Tibial artery (tissue), 4 donors: Measurements from ENCODE around the gene PRKCQ.

Experiments used
- DNase-seq, 2 donors: peaks; one replicate each; pipeline ENCODE4 v3.0.0-alpha.2; 2019
- H3K27ac ChIP-seq, 2 donors: fragments of 200-600 bp; sonication (generic) in 1 of 2; 1 replicate in 1 of 2; 2 replicates in 1 of 2; pipeline ENCODE4 v1.5.1; 2018 to 2019; ENCODE audit warnings: mild to moderate bottlenecking in 1 of 2
- H3K27me3 ChIP-seq, 2 donors: fragments of 200-600 bp; sonication (generic) in 1 of 2; one replicate each; pipeline versions ENCODE4 v1.5.1 to v1.6.0; 2016 to 2019
- H3K36me3 ChIP-seq, 3 donors: fragments of 200-600 bp; sonication (generic) in 2 of 3; one replicate each; pipeline ENCODE4 v1.5.1; 2016 to 2019; ENCODE audit warnings: mild to moderate bottlenecking in 2 of 3
- H3K4me1 ChIP-seq, 4 donors: fragments of 200-600 bp; sonication (generic) in 2 of 4; 1 replicate in 3 of 4; 2 replicates in 1 of 4; pipeline ENCODE4 v1.5.1; 2016 to 2019
- H3K4me3 ChIP-seq, 2 donors: fragments of 200-600 bp; sonication (generic) in 1 of 2; 1 replicate in 1 of 2; 2 replicates in 1 of 2; pipeline ENCODE4 v1.5.1; 2018 to 2019; ENCODE audit warnings: mild to moderate bottlenecking in 2 of 2
- H3K9me3 ChIP-seq, 3 donors: fragments of 200-600 bp; sonication (generic) in 1 of 3; one replicate each; pipeline ENCODE4 v1.5.1; 2016 to 2019
- intact Hi-C: fragments of 100-400 bp; cut with DNase I; formaldehyde crosslinking; loops from one replicate; pipeline ENCODE4 v1.15.0; 2023; ENCODE audit warnings: low total_unique reads
- TF ChIP-seq, protein P1 (sequence below), 2 experiments: fragments of 200-600 bp in 1 of 2; fragments of 450-650 bp in 1 of 2; IDR thresholded peaks; one replicate each; pipeline ENCODE4 v1.5.1; 2017 to 2019; ENCODE audit warnings: antibody characterized with exemption in 2 of 2, mild to moderate bottlenecking in 1 of 2, moderate library complexity in 1 of 2

Gene PRKCQ

DNA sequence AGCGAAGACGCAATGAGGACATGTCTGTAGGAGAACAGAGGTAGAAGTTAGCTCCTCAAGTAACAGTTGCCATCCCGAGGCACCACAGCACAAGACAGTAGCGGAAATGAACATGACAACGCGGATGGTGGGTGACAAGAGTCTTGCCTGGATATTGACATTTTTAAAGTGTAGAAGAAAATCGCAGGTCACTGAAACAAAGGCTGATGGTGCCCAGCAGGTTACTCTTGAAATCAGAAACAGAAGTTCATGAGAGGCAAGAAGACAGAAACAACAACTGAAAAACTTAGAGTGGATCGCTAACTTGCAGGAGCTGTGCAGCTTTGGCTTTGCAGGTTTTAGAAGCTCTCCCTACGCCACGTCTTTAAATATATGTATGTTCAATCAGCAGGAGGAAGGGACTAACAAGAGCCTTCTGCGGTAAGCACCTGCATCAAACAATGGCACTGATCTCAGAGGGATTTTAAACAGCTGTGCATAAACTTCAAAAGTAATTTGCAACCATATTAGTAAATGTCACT lies 1.8 kb downstream of the PRKCQ start:
- intact Hi-C loops: no loop called here
- Histone ChIP-seq H3K27ac (no peak overlapping the region), H3K27me3 (peaks cover 0 to 35% of the 10 kb centered on the region in 2 donors), H3K4me1 (peaks cover 0 to 11% (median 5%) of the 10 kb centered on the region in 4 donors), H3K4me3 (no peak overlapping the region), H3K36me3 (no peaks in the 10 kb centered on the region), H3K9me3 (no peaks in the 10 kb centered on the region)
- DNase-seq: no peak
- TF ChIP-seq, protein P1, sequence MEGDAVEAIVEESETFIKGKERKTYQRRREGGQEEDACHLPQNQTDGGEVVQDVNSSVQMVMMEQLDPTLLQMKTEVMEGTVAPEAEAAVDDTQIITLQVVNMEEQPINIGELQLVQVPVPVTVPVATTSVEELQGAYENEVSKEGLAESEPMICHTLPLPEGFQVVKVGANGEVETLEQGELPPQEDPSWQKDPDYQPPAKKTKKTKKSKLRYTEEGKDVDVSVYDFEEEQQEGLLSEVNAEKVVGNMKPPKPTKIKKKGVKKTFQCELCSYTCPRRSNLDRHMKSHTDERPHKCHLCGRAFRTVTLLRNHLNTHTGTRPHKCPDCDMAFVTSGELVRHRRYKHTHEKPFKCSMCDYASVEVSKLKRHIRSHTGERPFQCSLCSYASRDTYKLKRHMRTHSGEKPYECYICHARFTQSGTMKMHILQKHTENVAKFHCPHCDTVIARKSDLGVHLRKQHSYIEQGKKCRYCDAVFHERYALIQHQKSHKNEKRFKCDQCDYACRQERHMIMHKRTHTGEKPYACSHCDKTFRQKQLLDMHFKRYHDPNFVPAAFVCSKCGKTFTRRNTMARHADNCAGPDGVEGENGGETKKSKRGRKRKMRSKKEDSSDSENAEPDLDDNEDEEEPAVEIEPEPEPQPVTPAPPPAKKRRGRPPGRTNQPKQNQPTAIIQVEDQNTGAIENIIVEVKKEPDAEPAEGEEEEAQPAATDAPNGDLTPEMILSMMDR (IDR thresholded peaks at IDR 0.05): no peak

DNA sequence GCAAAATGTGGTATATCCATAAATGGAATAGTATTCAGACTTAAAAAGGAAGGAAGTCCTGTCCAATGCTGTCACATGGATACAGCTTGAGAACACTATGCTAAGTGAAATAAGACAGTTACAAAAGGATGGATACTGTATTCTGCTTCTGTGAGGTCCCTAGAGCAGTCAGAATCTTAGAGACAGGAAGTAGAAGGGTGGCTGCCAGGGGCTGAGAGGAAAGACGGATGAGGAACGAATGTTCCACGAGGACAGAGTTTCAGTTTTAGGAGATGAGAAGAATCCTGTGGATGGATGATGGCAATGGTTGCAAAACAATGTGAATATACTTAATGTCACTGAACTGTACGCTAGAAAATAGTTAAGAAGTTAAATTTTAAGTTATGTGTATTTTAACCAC lies 3.8 kb downstream of the PRKCQ start:
- TF ChIP-seq, protein P1 (IDR thresholded peaks at IDR 0.05): no peak
- intact Hi-C loops: no loop called here
- H3K27ac ChIP-seq: no peak overlapping the region
- peaks cover 0 to 11% (median 5%) of the 10 kb centered on the region in 4 donors for H3K4me1 ChIP-seq
- no peak overlapping the region for H3K4me3 ChIP-seq
- no peak for DNase-seq
- H3K27me3 ChIP-seq: peaks cover 0 to 35% of the 10 kb centered on the region in 2 donors
- H3K36me3 ChIP-seq: no peaks in the 10 kb centered on the region
- no peaks in the 10 kb centered on the region for H3K9me3 ChIP-seq

DNA sequence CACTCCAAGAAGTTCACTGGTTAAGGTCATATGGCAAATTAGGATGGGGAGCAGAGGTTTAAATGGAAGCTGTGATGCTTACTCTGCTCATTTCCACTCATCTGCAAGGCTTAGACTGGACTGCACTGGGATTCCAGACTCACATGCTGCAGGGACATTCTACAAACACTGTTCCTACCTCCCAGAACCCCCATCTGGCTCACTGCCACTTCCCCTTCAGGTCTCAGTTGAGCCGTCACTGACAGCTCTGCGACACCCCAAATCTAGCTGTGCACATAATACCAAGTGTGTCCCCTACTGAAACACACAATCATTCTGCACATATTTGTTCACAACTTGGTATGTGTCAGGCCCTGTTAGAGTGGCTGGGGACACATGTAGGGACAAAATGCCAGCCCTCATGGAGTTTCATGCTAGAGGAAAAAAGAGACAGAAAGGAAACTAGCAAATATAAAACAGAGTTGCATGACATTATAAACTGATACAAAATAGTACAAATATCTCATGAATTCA lies 5.4 kb downstream of the PRKCQ start:
- H3K4me1 ChIP-seq: peaks cover 0 to 2% (median under 1%) of the 10 kb centered on the region in 4 donors
- no peak for DNase-seq
- TF ChIP-seq, protein P1 (IDR thresholded peaks at IDR 0.05): no peak

DNA sequence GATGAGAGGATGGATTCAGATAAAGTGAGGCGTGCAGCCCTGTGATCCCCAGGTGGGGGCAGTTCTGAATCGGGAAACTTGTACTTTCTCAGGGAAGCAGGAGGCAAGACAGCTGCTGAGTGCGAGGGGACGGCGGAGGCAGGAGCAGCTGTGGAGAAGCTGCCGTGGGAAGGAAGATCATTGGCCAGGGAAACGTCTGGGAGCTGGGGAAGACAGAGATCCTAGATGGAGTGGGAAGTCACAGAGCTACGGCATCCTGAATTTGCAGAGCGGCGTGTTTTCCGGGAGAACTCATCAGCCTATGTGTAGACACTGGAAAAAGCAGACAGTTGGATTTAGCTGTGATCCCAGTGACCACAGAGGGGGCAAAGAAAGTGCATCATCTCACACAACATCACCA lies 9.2 kb downstream of the PRKCQ start:
- DNase-seq: no peak
- Histone ChIP-seq H3K4me3 (no peak overlapping the region), H3K9me3 (no peaks in the 10 kb centered on the region), H3K4me1 (no peaks in the 10 kb centered on the region), H3K36me3 (no peaks in the 10 kb centered on the region), H3K27me3 (peaks cover 0 to 4% of the 10 kb centered on the region in 2 donors), H3K27ac (no peak overlapping the region)
- TF ChIP-seq, protein P1 (IDR thresholded peaks at IDR 0.05): no peak
- intact Hi-C loops: no loop called here

More for the DNA sequence above, 5.4 kb downstream of the PRKCQ start:
- Histone ChIP-seq H3K36me3 (no peaks in the 10 kb centered on the region), H3K9me3 (no peaks in the 10 kb centered on the region), H3K27ac (no peak overlapping the region), H3K4me3 (no peak overlapping the region), H3K27me3 (peaks cover 0 to 21% of the 10 kb centered on the region in 2 donors)
- intact Hi-C loops: no loop called here

DNA sequence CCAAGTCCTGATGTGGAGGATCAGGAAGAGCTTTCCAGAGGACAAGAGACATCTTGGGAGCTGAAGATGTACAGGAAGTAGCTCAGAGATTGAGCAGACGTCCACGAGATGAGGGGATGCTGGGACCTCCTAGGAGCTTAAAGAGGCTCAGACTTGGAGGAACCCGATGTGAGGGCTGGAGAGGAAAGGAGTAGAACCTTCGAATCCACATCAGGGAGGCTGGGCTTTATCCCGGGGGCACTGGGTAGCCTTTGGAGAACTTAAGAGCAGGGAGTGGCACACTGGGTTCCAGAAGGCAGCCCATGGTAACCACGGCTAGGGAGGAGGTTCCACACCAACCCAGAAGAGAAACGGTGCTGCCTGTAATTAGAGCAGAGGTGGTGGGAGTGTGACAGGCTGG lies 10.8 kb downstream of the PRKCQ start:
- H3K27ac ChIP-seq: no peak overlapping the region
- TF ChIP-seq, protein P1 (IDR thresholded peaks at IDR 0.05): no peak
- no peaks in the 10 kb centered on the region for H3K4me1 ChIP-seq
- peaks cover 0 to 4% of the 10 kb centered on the region in 2 donors for H3K27me3 ChIP-seq
- H3K36me3 ChIP-seq: no peaks in the 10 kb centered on the region
- no peak for DNase-seq
- intact Hi-C loops: no loop called here
- H3K9me3 ChIP-seq: no peaks in the 10 kb centered on the region
- H3K4me3 ChIP-seq: no peak overlapping the region
